AG09309 (cell line): Measurements from ENCODE around the gene SCGB2B2.
"Not testable (repeated sequence)": the region's sequence is repeated elsewhere in the genome, so short reads cannot be mapped to it uniquely, and the experiment has no call there.

ENCODE experiments used
- DNase-seq: peaks from one replicate; pipeline ENCODE4 v3.0.0-alpha.2; 2010; ENCODE audit warnings: low read depth
- H3K4me3 ChIP-seq: 2 replicates; pipeline ENCODE4 v1.5.1; 2011; ENCODE audit warnings: mild to moderate bottlenecking, low read depth, low read length, moderate library complexity; ENCODE audit not compliant: control insufficient read depth
- TF ChIP-seq, protein P1 (sequence below): IDR thresholded peaks from 2 replicates; pipeline ENCODE4 v1.5.1; 2011; ENCODE audit warnings: mild to moderate bottlenecking, low read depth, low read length, inconsistent platforms; ENCODE audit not compliant: insufficient read depth, control insufficient read depth; ENCODE audit errors: missing control alignments

The SCGB2B2 gene

GRCh38 chr19:34711890-34712289 lies 34.9 kb upstream of the SCGB2B2 start:
- TF ChIP-seq, protein P1, sequence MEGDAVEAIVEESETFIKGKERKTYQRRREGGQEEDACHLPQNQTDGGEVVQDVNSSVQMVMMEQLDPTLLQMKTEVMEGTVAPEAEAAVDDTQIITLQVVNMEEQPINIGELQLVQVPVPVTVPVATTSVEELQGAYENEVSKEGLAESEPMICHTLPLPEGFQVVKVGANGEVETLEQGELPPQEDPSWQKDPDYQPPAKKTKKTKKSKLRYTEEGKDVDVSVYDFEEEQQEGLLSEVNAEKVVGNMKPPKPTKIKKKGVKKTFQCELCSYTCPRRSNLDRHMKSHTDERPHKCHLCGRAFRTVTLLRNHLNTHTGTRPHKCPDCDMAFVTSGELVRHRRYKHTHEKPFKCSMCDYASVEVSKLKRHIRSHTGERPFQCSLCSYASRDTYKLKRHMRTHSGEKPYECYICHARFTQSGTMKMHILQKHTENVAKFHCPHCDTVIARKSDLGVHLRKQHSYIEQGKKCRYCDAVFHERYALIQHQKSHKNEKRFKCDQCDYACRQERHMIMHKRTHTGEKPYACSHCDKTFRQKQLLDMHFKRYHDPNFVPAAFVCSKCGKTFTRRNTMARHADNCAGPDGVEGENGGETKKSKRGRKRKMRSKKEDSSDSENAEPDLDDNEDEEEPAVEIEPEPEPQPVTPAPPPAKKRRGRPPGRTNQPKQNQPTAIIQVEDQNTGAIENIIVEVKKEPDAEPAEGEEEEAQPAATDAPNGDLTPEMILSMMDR, result no peak
- no peak for DNase-seq
- no peak overlapping the region for H3K4me3 ChIP-seq

DNA sequence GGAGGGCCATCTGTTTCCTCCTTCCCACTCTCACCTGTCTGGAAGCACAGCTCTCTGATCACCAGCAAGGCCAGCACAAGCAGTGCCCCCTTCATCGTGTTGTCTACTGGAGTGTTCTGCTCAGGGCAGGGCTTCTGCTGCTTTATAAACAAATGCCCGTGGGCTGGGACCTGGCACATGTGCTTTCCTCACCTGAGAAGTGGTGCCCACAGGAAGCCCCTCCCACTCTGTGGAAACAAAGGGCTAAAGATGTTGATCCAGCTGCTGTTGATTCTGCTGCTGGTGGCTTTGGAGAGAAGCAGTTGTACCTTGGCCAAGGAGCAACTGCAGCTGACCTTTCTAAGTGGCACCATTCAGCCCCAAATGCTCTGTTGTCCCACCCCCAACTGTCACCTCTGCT lies 30.7 kb upstream of the SCGB2B2 start:
- no peak overlapping the region for H3K4me3 ChIP-seq
- DNase-seq, result no peak
- TF ChIP-seq, protein P1, result no peak

GRCh38 chr19:34692549-34692948 lies 15.6 kb upstream of the SCGB2B2 start:
- TF ChIP-seq, protein P1, result no peak
- no peak overlapping the region for H3K4me3 ChIP-seq
- no peak for DNase-seq

DNA sequence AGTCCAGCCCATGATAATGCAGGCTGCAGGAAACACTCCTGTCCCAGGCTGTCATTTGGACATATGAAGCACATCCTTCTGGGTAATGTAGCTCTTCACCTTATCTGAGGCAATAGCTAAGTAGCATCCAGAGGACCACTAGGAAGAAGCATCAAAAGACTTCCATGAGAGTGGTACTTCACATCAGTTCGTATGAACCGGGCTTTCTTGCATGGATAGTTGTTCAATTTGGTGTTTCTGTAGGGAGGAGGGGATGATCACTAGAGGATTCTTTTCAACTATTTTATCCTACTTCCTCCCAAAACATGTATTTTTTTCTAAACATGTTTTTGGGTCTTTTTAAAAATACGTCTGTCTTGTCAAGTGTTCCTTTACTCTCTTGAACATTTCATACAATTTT lies 13.4 kb upstream of the SCGB2B2 start:
- no peak overlapping the region for H3K4me3 ChIP-seq
- TF ChIP-seq, protein P1, result no peak
- no peak for DNase-seq

DNA sequence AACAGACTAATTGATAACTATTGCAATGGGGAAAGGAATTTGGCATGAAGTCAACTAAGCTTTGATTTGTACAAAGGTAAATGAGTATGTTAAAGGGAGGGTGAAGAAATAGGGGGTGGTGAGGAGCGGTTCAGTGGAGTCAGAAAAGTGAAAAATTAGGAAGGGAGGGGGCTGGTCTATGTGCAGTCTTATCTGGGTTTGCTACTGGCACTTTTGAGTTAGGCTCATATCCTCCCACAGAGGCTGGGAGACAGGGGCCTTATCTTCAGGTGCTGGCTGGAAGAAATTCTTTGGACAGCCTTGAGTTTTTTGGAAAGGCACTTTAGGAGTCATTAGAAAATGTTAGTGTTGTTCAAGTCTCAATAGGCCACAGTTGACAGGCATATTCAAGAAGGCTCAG lies 11.6 kb upstream of the SCGB2B2 start:
- no peak for DNase-seq
- TF ChIP-seq, protein P1, result no peak
- H3K4me3 ChIP-seq, result no peak overlapping the region

- DNase-seq, result no peak
- H3K4me3 ChIP-seq, result no peak overlapping the region
- TF ChIP-seq, protein P1, result no peak
These were observed 10.4 kb upstream of the SCGB2B2 start for GRCh38 chr19:34687348-34687747.

DNA sequence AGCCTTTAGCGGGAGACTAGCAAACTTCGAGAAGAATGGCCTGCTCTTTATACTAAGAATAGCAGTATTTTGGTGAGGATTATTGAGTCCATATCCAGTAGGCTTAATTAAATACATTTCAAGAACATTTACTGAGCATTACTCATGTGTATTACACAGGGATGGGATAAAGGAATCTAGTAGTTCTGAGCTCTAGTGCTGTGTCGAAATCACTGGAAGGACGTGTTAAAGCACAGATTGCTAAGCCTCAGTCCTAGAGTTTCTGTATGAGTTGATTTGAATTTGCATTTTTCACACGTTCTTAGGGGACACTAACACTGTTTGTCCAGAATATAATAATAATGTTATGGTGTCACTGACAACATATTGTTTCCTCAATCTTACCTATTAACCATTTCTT lies 9.5 kb upstream of the SCGB2B2 start:
- H3K4me3 ChIP-seq, result no peak overlapping the region
- TF ChIP-seq, protein P1, result no peak
- no peak for DNase-seq

- H3K4me3 ChIP-seq, DNase-seq: not testable (repeated sequence)
These were observed 8.3 kb upstream of the SCGB2B2 start for GRCh38 chr19:34685266-34685665.
